ENCODE data around the gene FAN1. TPM values are rescaled to one million over a fixed set of nuclear protein-coding genes. Genes with fewer than 3 reads are reported as not detected.

FAN1 gene
- total and polyA plus RNA-seq, 9 of the 15 experiments (the other 6 are each of a cell fraction or from before 2014, with no cell fraction given), result 1.5 to 16.8 (median 12.0) TPM

- no peak overlapping the region for H3K9ac ChIP-seq (ENCODE audit: insufficient read depth in 1 of 2, low read depth in 2 of 2, low read length in 2 of 2)
- H3K27me3 ChIP-seq (ENCODE audit: control insufficient read depth in 2 of 2, insufficient read depth in 2 of 2, low read length in 2 of 2), result peaks cover 0 to 2% of the 10 kb centered on the region in 2 experiments; a peak in 3 of 5 replicates
- H4K20me1 ChIP-seq (replicated peaks; ENCODE audit: control insufficient read depth, insufficient read depth, low read length), result no peaks in the 10 kb centered on the region
- POLR2A ChIA-PET, result no interaction called here
- H3K79me2 ChIP-seq (ENCODE audit: control insufficient read depth, insufficient read depth, low read length), result no peaks in the 10 kb centered on the region
- intact Hi-C loops (cut with micrococcal nuclease) (no loop called here), in situ Hi-C loops (cut with MboI) (no loop called here)
- no TSS peak for BruUV-seq (replicated peaks)
- H3K4me3 ChIP-seq, result no peak overlapping the region
- DNase-seq (ENCODE audit: extremely low read depth in 1 of 4, low spot score in 3 of 4), result no peak
- no peak overlapping the region for H3K27ac ChIP-seq (ENCODE audit: extremely low read depth, low read depth, low read length)
- no peak for FAIRE-seq
- 0% methylated on average over 4 of the region's 4 CpGs for WGBS (ENCODE audit: insufficient coverage, low coverage, missing lambda C conversion rate)
- TF ChIP-seq MTF1 (CRISPR knock-in tag; IDR thresholded peaks at IDR 0.05; ENCODE audit: borderline replicate concordance), result no peak
- TF ChIP-seq GTF2A2 (tag; IDR thresholded peaks at IDR 0.05), result no peak
- no peak for TF ChIP-seq NFXL1 (CRISPR knock-in tag; IDR thresholded peaks at IDR 0.05)
- no peak for TF ChIP-seq BCOR (IDR thresholded peaks at IDR 0.05)
- TF ChIP-seq ZNF124 (CRISPR knock-in tag; IDR thresholded peaks at IDR 0.05), result no peak
- TF ChIP-seq BRCA1 (IDR thresholded peaks at IDR 0.05), result no peak
- TF ChIP-seq BRCA1 (CRISPR knock-in tag; IDR thresholded peaks at IDR 0.05), result no peak
- TF ChIP-seq NR3C1 (CRISPR knock-in tag; IDR thresholded peaks at IDR 0.05), result no peak
- no peak for TF ChIP-seq NR2C1 (IDR thresholded peaks at IDR 0.05)
- TF ChIP-seq NR2C1 (tag; IDR thresholded peaks at IDR 0.05), result no peak
- no peak for TF ChIP-seq RFX5 (IDR thresholded peaks at IDR 0.05; ENCODE audit: low read depth, low read length)
- TF ChIP-seq, protein P1, sequence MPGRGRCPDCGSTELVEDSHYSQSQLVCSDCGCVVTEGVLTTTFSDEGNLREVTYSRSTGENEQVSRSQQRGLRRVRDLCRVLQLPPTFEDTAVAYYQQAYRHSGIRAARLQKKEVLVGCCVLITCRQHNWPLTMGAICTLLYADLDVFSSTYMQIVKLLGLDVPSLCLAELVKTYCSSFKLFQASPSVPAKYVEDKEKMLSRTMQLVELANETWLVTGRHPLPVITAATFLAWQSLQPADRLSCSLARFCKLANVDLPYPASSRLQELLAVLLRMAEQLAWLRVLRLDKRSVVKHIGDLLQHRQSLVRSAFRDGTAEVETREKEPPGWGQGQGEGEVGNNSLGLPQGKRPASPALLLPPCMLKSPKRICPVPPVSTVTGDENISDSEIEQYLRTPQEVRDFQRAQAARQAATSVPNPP (IDR thresholded peaks at IDR 0.05; ENCODE audit: borderline replicate concordance, insufficient read depth, insufficient read length), result no peak
- TF ChIP-seq ZBTB9 (CRISPR knock-in tag; IDR thresholded peaks at IDR 0.05), result no peak
- no peak for TF ChIP-seq HOXB6 (CRISPR knock-in tag; IDR thresholded peaks at IDR 0.05; ENCODE audit: borderline replicate concordance)
- no peak for TF ChIP-seq PHF20 (IDR thresholded peaks at IDR 0.05; ENCODE audit: partially characterized antibody)
- TF ChIP-seq HES1 (IDR thresholded peaks at IDR 0.05; ENCODE audit: low read depth), result no peak
- TF ChIP-seq CREB3 (tag; conservative IDR thresholded peaks at IDR 0.05; ENCODE audit: low read depth), result no peak
- no peak for TF ChIP-seq FOSL1 (tag; conservative IDR thresholded peaks at IDR 0.05)
- no peak for TF ChIP-seq HINFP (tag; conservative IDR thresholded peaks at IDR 0.05; ENCODE audit: low read depth)
- no peak for TF ChIP-seq GABPA (tag; conservative IDR thresholded peaks at IDR 0.05; ENCODE audit: low read depth)
- no peaks in the 10 kb centered on the region for H3K9me1 ChIP-seq (ENCODE audit: control insufficient read depth, insufficient read depth, low read length)
- ATAC-seq, result no peak
- no peaks in the 10 kb centered on the region for H3K9me3 ChIP-seq (replicated peaks; ENCODE audit: control insufficient read depth, insufficient read depth, low read depth, low read length)
- H3K4me1 ChIP-seq (replicated peaks in 1 of 2; ENCODE audit: control insufficient read depth in 2 of 2, insufficient read depth in 2 of 2, low read length in 2 of 2), result no peaks in the 10 kb centered on the region
- no peak overlapping the region for H2AFZ ChIP-seq (ENCODE audit: low read depth, low read length)
- no peak overlapping the region for H3K4me2 ChIP-seq (ENCODE audit: insufficient read depth, low read length)
- CTCF ChIA-PET (ENCODE audit: low intra/inter-chr PET ratio), result no interaction called here
- H3K36me3 ChIP-seq (ENCODE audit: control insufficient read depth, insufficient read depth, low read length), result no peaks in the 10 kb centered on the region
These were observed 14.5 kb upstream of the FAN1 start for GRCh38 chr15:30889196-30889595.
